DND-41 (cell line): Measurements from ENCODE around the gene CD24.

ENCODE experiments used
- ATAC-seq: fragments of 200-7000 bp; cut with Tn5 transposase; 3 replicates; pipeline ENCODE4 v1.9.1; 2021; ENCODE audit warnings: low read depth; ENCODE audit not compliant: insufficient read depth
- DNase-seq: peaks from one replicate; pipeline ENCODE4 v3.0.0-alpha.2; 2020
- H2AFZ ChIP-seq: 2 replicates; pipeline ENCODE4 v1.6.0; 2012; ENCODE audit warnings: low read depth, low read length
- H3K27ac ChIP-seq: 2 replicates; pipeline ENCODE4 v1.5.1; 2012; ENCODE audit warnings: low read length, inconsistent platforms
- H3K27me3 ChIP-seq: fragments of 200-600 bp; sonication (generic); 2 replicates; pipeline ENCODE4 v1.6.0; 2012; ENCODE audit warnings: low read length, mild to moderate bottlenecking, inconsistent platforms; ENCODE audit not compliant: insufficient read depth, poor library complexity
- H3K36me3 ChIP-seq: 2 replicates; pipeline ENCODE4 v1.5.1; 2012; ENCODE audit warnings: low read length, inconsistent platforms; ENCODE audit not compliant: insufficient read depth
- H3K4me1 ChIP-seq: 2 replicates; pipeline ENCODE4 v1.5.1; 2012; ENCODE audit warnings: mild to moderate bottlenecking, low read length; ENCODE audit not compliant: insufficient read depth
- H3K4me2 ChIP-seq: 2 replicates; pipeline ENCODE4 v1.6.0; 2012; ENCODE audit warnings: mild to moderate bottlenecking, moderate library complexity, low read length, inconsistent platforms; ENCODE audit not compliant: insufficient read depth
- H3K4me3 ChIP-seq, 2 experiments: fragments of 200-600 bp in 1 of 2; shearing (Covaris generic) in 1 of 2; 2 replicates each; pipeline ENCODE4 v1.5.1; 2012 to 2016; ENCODE audit warnings: inconsistent platforms in 2 of 2, low read length in 2 of 2, mild to moderate bottlenecking in 2 of 2, low read depth in 1 of 2, moderate library complexity in 1 of 2
- H3K79me2 ChIP-seq: 2 replicates; pipeline ENCODE4 v1.6.0; 2012; ENCODE audit warnings: low read length, inconsistent platforms; ENCODE audit not compliant: insufficient read depth
- H3K9ac ChIP-seq: 2 replicates; pipeline ENCODE4 v1.6.0; 2012; ENCODE audit warnings: low read depth, mild to moderate bottlenecking, inconsistent platforms, low read length, moderate library complexity
- H3K9me3 ChIP-seq: 2 replicates; pipeline ENCODE4 v1.5.1; 2012; ENCODE audit warnings: low read length, moderate library complexity, mild to moderate bottlenecking, inconsistent platforms; ENCODE audit not compliant: insufficient read depth, severe bottlenecking
- H4K20me1 ChIP-seq: 2 replicates; pipeline ENCODE4 v1.6.0; 2012; ENCODE audit warnings: low read length; ENCODE audit not compliant: insufficient read depth
- EZH2 ChIP-seq: IDR thresholded peaks from 3 replicates; pipeline ENCODE4 v1.6.1; 2012; ENCODE audit warnings: borderline replicate concordance, low read depth, mild to moderate bottlenecking, moderate library complexity, low read length, inconsistent platforms; ENCODE audit not compliant: severe bottlenecking
- TF ChIP-seq, protein P1 (sequence below): IDR thresholded peaks from 2 replicates; pipeline ENCODE4 v1.5.1; 2012; ENCODE audit warnings: borderline replicate concordance, low read length, moderate library complexity, mild to moderate bottlenecking; ENCODE audit not compliant: poor library complexity, severe bottlenecking; ENCODE audit errors: extremely low read depth

CD24 gene

DNA sequence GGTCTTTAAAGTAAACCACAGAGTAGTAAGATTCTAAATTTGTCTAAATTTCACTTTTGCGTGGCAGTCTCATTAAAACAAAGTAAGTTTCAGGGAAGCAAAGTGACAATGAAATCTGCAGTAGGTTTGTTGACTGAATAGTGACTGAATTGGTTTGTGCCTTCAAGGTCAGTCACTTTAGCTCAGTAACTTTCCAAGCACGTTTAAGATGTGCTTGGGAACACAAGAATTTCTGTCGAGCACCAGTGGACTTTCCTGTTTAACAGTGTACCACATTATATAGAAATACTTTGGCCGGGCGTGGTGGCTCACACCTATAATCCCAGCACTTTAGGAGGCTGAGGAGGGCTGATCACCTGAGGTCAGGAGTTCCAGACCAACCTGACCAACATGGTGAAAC lies 1.7 kb upstream of the CD24 start:
- Histone ChIP-seq H3K79me2 (no peaks in the 10 kb centered on the region), H3K36me3 (no peaks in the 10 kb centered on the region), H3K27ac (no peak overlapping the region), H4K20me1 (no peaks in the 10 kb centered on the region), H3K9me3 (no peaks in the 10 kb centered on the region), H3K4me2 (no peak overlapping the region), H3K4me1 (0 out of 2 replicates have a peak, but pooled peaks cover 4% of the 10 kb centered on the region), H3K9ac (no peak overlapping the region), H3K27me3 (peaks cover 4% of the 10 kb centered on the region), H2AFZ (no peak overlapping the region), H3K4me3 (no peak overlapping the region)
- DNase-seq: no peak
- no peak for ATAC-seq
- no peak for TF ChIP-seq EZH2
- TF ChIP-seq, protein P1, sequence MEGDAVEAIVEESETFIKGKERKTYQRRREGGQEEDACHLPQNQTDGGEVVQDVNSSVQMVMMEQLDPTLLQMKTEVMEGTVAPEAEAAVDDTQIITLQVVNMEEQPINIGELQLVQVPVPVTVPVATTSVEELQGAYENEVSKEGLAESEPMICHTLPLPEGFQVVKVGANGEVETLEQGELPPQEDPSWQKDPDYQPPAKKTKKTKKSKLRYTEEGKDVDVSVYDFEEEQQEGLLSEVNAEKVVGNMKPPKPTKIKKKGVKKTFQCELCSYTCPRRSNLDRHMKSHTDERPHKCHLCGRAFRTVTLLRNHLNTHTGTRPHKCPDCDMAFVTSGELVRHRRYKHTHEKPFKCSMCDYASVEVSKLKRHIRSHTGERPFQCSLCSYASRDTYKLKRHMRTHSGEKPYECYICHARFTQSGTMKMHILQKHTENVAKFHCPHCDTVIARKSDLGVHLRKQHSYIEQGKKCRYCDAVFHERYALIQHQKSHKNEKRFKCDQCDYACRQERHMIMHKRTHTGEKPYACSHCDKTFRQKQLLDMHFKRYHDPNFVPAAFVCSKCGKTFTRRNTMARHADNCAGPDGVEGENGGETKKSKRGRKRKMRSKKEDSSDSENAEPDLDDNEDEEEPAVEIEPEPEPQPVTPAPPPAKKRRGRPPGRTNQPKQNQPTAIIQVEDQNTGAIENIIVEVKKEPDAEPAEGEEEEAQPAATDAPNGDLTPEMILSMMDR: no peak

DNA sequence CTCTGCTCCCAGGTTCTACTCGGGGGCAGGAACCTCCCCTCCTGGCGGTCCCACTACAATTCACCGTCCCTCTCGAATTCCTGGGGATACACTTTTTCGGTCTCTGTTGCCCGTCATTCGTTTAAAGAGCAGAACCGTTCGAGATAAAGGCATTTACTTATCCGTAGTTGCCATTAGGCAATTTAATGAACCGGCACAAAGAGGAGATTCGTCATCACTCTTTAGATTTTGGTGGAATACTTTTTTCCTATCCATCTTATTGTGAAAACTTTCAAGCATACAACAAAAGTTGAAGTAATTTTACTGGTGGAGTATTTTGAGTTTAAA lies 1.2 kb upstream of the CD24 start:
- Histone ChIP-seq H3K36me3 (no peaks in the 10 kb centered on the region), H3K27ac (no peak overlapping the region), H3K9me3 (no peaks in the 10 kb centered on the region), H3K4me1 (0 out of 2 replicates have a peak, but pooled peaks cover 4% of the 10 kb centered on the region), H3K4me3 (no peak overlapping the region), H3K9ac (no peak overlapping the region), H2AFZ (no peak overlapping the region), H4K20me1 (no peaks in the 10 kb centered on the region), H3K27me3 (peaks cover 4% of the 10 kb centered on the region), H3K79me2 (no peaks in the 10 kb centered on the region), H3K4me2 (no peak overlapping the region)
- TF ChIP-seq, protein P1: no peak
- no peak for TF ChIP-seq EZH2
- ATAC-seq (no peak), DNase-seq (no peak)

- Histone ChIP-seq H3K27ac (no peak overlapping the region), H2AFZ (no peak overlapping the region), H3K36me3 (no peaks in the 10 kb centered on the region), H3K4me2 (no peak overlapping the region), H3K9ac (no peak overlapping the region), H4K20me1 (no peaks in the 10 kb centered on the region), H3K4me1 (0 out of 2 replicates have a peak, but pooled peaks cover 4% of the 10 kb centered on the region), H3K4me3 (no peak overlapping the region), H3K79me2 (no peaks in the 10 kb centered on the region), H3K27me3 (peaks cover 4% of the 10 kb centered on the region), H3K9me3 (no peaks in the 10 kb centered on the region)
- ATAC-seq (no peak), DNase-seq (no peak)
- no peak for TF ChIP-seq EZH2
- TF ChIP-seq, protein P1: no peak
Measured at GRCh38 chr6:106974999-106975737, 639 bp upstream of the CD24 start.
